ENCODE data around the gene HGF.

HGF gene

GRCh38 chr7:81682873-81683272 lies 87.0 kb downstream of the HGF start:
- DNase-seq (ENCODE audit: low spot score), result no peak

- DNase-seq (ENCODE audit: low spot score), result no peak
Observed at GRCh38 chr7:81680120-81680519, 89.7 kb downstream of the HGF start.

- DNase-seq (ENCODE audit: low spot score), result peak; percentile 42
Observed at GRCh38 chr7:81676813-81677212, 93.0 kb downstream of the HGF start.

- peak; percentile 22 for DNase-seq (ENCODE audit: low spot score)
Observed at GRCh38 chr7:81676105-81676811, 93.6 kb downstream of the HGF start.

- no peak for DNase-seq (ENCODE audit: low spot score)
Observed at GRCh38 chr7:81674431-81674830, 95.4 kb downstream of the HGF start.

- no peak for DNase-seq (ENCODE audit: low spot score)
Observed at GRCh38 chr7:81672872-81673271, 97.0 kb downstream of the HGF start.

- DNase-seq (ENCODE audit: low spot score), result no peak
Observed at GRCh38 chr7:81669476-81670105, 100.3 kb downstream of the HGF start.

GRCh38 chr7:81666209-81666608 lies 103.6 kb downstream of the HGF start:
- no peak for DNase-seq (ENCODE audit: low spot score)

GRCh38 chr7:81665236-81665635 lies 104.6 kb downstream of the HGF start:
- DNase-seq (ENCODE audit: low spot score), result no peak

GRCh38 chr7:81664304-81664703 lies 105.5 kb downstream of the HGF start:
- DNase-seq (ENCODE audit: low spot score), result no peak

GRCh38 chr7:81662531-81662930 lies 107.3 kb downstream of the HGF start:
- DNase-seq (ENCODE audit: low spot score), result no peak

- no peak for DNase-seq (ENCODE audit: low spot score)
Observed at GRCh38 chr7:81659697-81660395, 110.0 kb downstream of the HGF start.

GRCh38 chr7:81657551-81657950 lies 112.3 kb downstream of the HGF start:
- DNase-seq (ENCODE audit: low spot score), result no peak

- DNase-seq (ENCODE audit: low spot score), result no peak
Observed at GRCh38 chr7:81655271-81655670, 114.6 kb downstream of the HGF start.

GRCh38 chr7:81652225-81652624 lies 117.6 kb downstream of the HGF start:
- no peak for DNase-seq (ENCODE audit: low spot score)
